Mesothelial cell of epicardium (in vitro differentiated cells): ENCODE data around the gene ASB10. TPM values are rescaled to one million over a fixed set of nuclear protein-coding genes. Genes with fewer than 3 reads are reported as not detected.

Experiments
- DNase-seq, 2 experiments: peaks; one replicate each; pipeline ENCODE4 v3.0.0; 2021; ENCODE audit warnings: low spot score in 2 of 2; ENCODE audit not compliant: unreplicated experiment in 2 of 2
- H3K27ac Mint-ChIP-seq: 2 replicates; pipeline ENCODE4 v1.8.0; 2021; ENCODE audit warnings: mixed read lengths
- H3K27me3 Mint-ChIP-seq: 2 replicates; pipeline ENCODE4 v1.8.0; 2021; ENCODE audit warnings: low read depth, mixed read lengths
- H3K36me3 Mint-ChIP-seq: 2 replicates; pipeline ENCODE4 v1.8.0; 2021; ENCODE audit warnings: mixed read lengths
- H3K4me1 Mint-ChIP-seq: 2 replicates; pipeline ENCODE4 v1.8.0; 2021; ENCODE audit warnings: mixed read lengths
- H3K4me3 Mint-ChIP-seq: 2 replicates; pipeline ENCODE4 v1.8.0; 2021; ENCODE audit warnings: mild to moderate bottlenecking, moderate library complexity, mixed read lengths
- H3K9me3 Mint-ChIP-seq: 2 replicates; pipeline ENCODE4 v1.8.0; 2021; ENCODE audit warnings: mixed read lengths
- CTCF ChIP-seq: fragments of 200-600 bp; sonication (generic); IDR thresholded peaks from one replicate; pipeline ENCODE4 v1.5.0; 2021; ENCODE audit warnings: antibody characterized with exemption; ENCODE audit not compliant: unreplicated experiment
- total RNA-seq: library from RNA; stranded (reverse); gene quantifications from 3 replicates; pipeline ENCODE4 v1.2.1, GENCODE V29; 2021

ASB10 gene
- total RNA-seq, 1 donor from 2014 or later, result not detected

- Mint-ChIP-seq H3K27me3 (peaks cover 25% of the 10 kb centered on the region), H3K9me3 (no peaks in the 10 kb centered on the region), H3K4me1 (no peaks in the 10 kb centered on the region), H3K27ac (no peak overlapping the region), H3K36me3 (no peaks in the 10 kb centered on the region), H3K4me3 (no peak overlapping the region)
- no peak for DNase-seq
- no peak for TF ChIP-seq CTCF
Observed at GRCh38 chr7:151194188-151194587, 7.1 kb upstream of the ASB10 start.

GRCh38 chr7:151193203-151193978 is 6.3 kb upstream of the ASB10 start:
- no peaks in the 10 kb centered on the region for H3K4me1 Mint-ChIP-seq
- no peak overlapping the region for H3K27ac Mint-ChIP-seq
- H3K27me3 Mint-ChIP-seq, result peaks cover 30% of the 10 kb centered on the region
- no peak for DNase-seq
- TF ChIP-seq CTCF, result no peak
- H3K36me3 Mint-ChIP-seq, result no peaks in the 10 kb centered on the region
- no peak overlapping the region for H3K4me3 Mint-ChIP-seq
- no peaks in the 10 kb centered on the region for H3K9me3 Mint-ChIP-seq

GRCh38 chr7:151192002-151192539 is 5.0 kb upstream of the ASB10 start:
- Mint-ChIP-seq H3K4me1 (no peaks in the 10 kb centered on the region), H3K27ac (no peak overlapping the region), H3K4me3 (no peak overlapping the region), H3K9me3 (no peaks in the 10 kb centered on the region), H3K36me3 (no peaks in the 10 kb centered on the region), H3K27me3 (peaks cover 34% of the 10 kb centered on the region)
- DNase-seq, result no peak
- no peak for TF ChIP-seq CTCF

- peaks cover 34% of the 10 kb centered on the region for H3K27me3 Mint-ChIP-seq
Observed at GRCh38 chr7:151191544-151191943, 4.5 kb upstream of the ASB10 start.

GRCh38 chr7:151189038-151189437 is 2.0 kb upstream of the ASB10 start:
- H3K36me3 Mint-ChIP-seq, result no peaks in the 10 kb centered on the region
- TF ChIP-seq CTCF, result no peak
- H3K27me3 Mint-ChIP-seq, result peaks cover 34% of the 10 kb centered on the region
- no peak for DNase-seq
- H3K27ac Mint-ChIP-seq, result no peak overlapping the region
- no peaks in the 10 kb centered on the region for H3K9me3 Mint-ChIP-seq
- no peak overlapping the region for H3K4me3 Mint-ChIP-seq
- no peaks in the 10 kb centered on the region for H3K4me1 Mint-ChIP-seq

More at GRCh38 chr7:151191544-151191943, 4.5 kb upstream of the ASB10 start:
- no peak for DNase-seq
- H3K36me3 Mint-ChIP-seq, result no peaks in the 10 kb centered on the region
- no peak overlapping the region for H3K27ac Mint-ChIP-seq
- no peaks in the 10 kb centered on the region for H3K4me1 Mint-ChIP-seq
- TF ChIP-seq CTCF, result no peak
- no peaks in the 10 kb centered on the region for H3K9me3 Mint-ChIP-seq
- H3K4me3 Mint-ChIP-seq, result no peak overlapping the region
